Activated gamma-delta T cell treated with anti-CD3 and anti-CD28 coated beads, Interleukin-2, amount 50 U/mL, for 16 hours (primary cell): ENCODE results near the gene MEG3.

Source experiments
- DNase-seq: peaks from one replicate; pipeline ENCODE4 v3.0.0-alpha.2; 2020; ENCODE audit warnings: low read depth

Gene MEG3

DNA sequence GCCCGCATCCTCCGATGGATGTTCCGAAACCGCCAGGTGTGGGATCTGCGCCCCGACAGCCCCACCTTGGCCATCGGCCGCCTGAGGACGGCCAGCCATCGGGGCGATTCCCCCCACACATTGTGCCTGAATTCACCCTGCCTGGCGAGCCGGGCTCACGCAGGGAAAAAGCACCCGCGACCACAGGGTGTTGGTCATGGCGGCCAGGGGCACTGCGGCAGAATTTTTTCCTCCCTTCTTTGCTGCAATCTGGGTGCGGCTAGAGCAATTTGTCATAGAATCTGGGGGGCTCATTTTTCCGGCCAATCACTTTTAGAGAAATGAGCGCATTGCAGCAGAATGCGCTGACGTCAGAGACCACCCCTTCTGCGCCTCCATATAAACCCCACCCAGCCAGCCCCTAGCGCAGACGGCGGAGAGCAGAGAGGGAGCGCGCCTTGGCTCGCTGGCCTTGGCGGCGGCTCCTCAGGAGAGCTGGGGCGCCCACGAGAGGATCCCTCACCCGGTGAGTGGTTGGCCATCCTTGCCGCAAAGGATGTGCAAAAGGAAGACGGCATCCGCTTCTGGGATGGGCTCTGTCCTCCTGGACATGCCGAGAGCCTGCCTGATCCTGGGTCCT is at the start of gene MEG3:
TSS of gene MEG3 (plus strand) at position 406 of the 619 bp plus-strand sequence.
- DNase-seq = no peak

DNA sequence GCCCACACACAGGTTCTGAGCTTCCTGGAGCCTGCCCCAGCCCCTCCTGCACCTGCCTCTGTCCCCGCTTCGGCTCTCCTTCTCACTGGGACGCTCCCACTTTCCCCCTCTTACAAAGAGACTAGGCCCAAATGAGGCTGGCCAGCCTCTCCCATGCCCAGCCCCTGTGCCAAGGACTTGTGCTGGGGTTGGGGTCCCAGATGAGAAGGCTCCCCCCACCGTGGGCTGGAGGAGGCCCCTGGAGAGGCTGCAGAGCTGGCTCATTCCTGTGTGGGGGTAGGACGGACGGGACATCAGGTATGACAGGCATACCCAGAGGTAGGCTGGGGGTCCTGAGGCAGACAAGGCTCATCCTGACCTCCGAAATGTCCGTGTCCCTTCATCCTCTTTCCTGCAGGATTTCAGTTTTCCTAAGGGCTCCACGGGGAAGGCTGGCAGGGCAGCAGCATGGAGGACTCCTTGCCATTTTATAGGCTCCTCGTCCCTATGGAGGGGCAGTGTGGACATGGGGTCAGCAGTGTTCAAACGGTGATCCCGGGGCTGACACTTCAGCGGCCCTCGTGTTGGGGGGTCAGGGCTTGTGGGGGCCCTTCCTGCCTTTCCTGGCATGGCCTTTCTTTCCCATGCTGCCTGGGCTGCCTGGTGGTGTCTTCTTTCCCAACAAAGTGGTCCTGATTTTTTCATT is 49.1 kb upstream of the MEG3 start:
- DNase-seq = no peak

GRCh38 chr14:100777366-100777817 is 48.5 kb upstream of the MEG3 start:
- no peak for DNase-seq

DNA sequence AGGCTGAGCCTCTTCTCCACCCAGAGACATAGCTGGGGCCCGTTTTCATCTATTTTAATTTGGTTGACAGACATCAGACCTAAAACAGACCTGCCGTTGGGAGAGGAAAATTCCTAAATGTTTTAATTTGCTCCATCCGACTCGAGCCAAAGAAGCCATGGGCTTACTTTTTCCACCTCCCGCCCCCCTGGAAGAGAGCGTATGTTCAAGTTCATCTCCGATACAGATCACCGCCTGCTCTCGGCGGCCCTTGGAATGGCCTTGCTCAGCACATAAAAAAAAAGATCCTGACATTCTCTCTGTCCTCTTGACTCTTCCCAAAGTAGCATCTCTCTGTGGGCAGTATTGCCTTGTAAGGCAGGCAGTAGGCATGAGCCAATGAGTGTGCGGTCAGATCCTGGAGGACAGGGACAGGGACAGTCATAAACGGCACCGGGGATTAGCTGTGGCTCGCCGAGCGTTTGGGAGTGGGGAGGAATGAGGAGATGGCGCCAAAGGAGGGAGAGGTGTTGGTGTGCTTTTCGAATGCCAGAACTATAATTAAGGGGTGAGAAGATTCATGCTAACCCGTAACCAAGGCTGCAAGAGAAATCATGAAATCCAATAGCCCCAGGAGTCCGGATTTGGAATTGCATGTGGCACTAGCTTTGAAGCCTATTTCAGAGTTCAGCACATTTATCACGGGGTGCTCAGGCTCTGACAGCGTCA is 47.9 kb upstream of the MEG3 start:
- DNase-seq = no peak

- DNase-seq = no peak
Observed at GRCh38 chr14:100778526-100778882, 47.4 kb upstream of the MEG3 start.

- DNase-seq = no peak
Observed at GRCh38 chr14:100778951-100779690, 46.8 kb upstream of the MEG3 start.

DNA sequence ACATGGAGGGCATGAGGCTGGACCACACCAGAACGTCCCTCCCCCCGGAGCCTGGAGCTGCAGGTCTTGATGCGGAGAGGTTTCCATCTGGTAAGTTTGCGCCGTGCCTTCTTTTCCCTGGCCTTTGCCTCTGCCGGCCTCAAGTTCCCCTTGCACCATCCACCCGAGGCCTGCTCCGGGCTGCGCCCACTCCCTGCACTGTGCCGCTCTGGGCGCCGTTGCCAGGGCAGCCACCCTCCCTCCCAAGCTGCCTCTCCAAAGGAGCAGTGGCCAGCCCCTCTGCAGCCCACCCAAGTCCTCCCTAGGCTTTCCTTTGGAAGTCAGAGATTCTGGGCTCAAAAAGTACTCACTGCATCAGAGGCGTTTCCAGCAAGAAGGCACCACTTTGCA is 46.2 kb upstream of the MEG3 start:
- DNase-seq = no peak

DNA sequence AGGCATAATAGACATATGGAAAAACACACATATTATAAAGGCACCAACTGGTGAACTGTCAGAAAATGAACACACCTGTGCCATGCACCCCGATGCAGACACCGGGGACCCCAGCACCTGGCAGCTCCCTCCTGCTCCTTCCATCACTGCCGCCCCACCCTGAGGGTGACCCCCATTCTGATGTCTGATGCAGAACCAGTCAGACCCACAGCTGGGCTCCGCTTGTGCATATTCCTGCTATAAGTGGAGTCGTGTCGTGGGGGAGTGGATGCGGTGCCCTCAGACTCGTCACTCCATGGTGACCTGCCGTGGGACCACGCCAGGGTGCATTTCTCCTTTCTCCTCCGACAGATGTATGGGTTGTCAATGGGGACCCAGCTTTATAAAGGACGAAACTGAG is 45.7 kb upstream of the MEG3 start:
- no peak for DNase-seq

GRCh38 chr14:100780646-100781355 is 45.1 kb upstream of the MEG3 start:
- DNase-seq = no peak

- DNase-seq = no peak
Observed at GRCh38 chr14:100781952-100782351, 44.0 kb upstream of the MEG3 start.

DNA sequence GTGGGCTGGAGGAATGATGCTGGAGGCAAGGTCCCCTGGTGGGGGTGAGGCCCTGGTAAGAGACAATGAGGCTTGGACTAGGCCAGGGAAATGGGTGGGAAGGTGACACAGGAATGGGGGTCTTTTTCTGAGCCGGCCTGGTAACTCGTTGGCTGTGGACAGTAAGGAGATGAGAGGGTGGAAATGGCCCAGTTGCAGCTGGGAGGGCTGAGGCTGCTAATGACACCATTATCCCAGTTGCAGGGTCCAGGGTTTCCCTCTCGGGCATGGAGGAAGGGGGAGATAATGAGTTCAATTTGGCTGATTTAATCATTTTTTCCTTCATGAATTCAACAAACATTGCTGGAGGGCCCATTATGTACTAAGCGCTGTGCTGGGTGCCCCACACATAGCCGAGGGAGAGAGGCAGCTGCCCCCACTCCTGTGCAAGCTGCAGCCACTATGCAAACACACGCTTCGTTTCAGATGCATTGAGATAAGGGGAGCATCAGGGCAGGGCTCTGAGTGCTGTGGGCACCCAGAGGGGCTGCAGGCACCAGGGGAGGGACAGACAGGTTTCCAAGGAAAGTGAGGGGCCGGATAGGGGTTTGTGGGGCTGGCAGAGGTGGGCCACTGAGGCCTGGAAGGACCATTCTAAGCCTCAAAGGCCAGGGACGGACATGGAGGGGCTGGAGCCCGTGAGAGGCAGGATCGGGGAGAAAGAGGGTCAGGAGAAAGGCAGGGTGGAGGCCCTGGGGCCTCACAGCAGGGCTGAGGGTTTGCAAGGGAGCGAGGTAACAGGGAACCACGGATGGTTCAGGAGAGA is 43.2 kb upstream of the MEG3 start:
- DNase-seq = no peak

GRCh38 chr14:100783630-100784370 is 42.1 kb upstream of the MEG3 start:
- no peak for DNase-seq

DNA sequence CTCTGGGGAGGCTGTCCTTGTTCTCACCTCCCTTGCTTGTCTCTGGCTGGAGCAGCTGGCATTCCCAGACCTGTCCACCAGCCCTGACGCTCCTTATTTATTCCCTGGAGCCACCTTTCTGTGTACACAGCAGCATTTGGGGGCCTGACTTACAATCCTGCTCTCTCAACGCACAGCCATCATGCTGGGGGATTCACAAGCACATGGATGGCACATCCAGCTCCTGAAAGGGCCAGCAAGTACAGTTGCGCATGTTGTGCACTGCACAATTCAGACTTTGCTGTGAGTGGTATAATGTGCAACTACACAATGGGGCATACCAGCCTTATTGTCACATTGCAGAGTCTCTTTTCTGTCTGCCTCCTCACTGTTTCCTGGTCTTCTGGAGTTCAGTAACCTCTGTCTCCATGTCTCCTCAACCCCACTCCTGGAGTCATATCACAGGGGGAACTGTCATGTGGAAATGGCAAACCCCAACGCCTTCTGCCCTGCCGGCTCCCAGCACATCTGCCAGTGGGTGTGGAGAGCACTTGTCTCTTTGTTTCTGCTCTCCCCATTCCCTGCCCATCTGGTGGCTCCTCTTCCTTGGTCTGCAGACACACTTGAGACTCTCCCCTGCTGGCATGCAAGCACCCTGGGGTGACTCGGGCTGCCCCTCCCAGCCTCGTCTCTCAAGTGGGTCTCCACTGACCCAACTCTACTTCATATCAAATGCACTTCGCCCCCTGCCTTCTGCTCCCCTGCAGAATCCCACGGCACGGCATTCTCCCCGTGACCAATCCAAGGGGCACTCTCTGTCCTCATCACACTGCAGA is 41.2 kb upstream of the MEG3 start:
- DNase-seq = no peak

DNA sequence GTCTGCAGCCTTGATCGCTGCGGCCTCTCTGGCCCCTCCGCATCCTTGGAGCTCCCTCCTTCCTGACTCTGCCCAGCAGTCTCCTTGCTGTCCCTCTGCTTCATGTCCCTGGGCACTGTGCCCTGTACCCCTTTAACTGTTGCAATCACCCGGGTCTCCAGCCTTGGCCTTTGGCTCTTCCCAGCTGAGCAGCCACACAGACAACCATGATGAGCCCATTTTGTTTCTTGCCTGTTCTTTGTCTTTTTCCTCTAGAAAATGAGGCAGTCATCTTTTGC is 40.6 kb upstream of the MEG3 start:
- DNase-seq = no peak

GRCh38 chr14:100785626-100786025 is 40.3 kb upstream of the MEG3 start:
- no peak for DNase-seq

- DNase-seq = no peak
Observed at GRCh38 chr14:100786131-100786530, 39.8 kb upstream of the MEG3 start.

- DNase-seq = no peak
Observed at GRCh38 chr14:100786576-100787219, 39.2 kb upstream of the MEG3 start.

DNA sequence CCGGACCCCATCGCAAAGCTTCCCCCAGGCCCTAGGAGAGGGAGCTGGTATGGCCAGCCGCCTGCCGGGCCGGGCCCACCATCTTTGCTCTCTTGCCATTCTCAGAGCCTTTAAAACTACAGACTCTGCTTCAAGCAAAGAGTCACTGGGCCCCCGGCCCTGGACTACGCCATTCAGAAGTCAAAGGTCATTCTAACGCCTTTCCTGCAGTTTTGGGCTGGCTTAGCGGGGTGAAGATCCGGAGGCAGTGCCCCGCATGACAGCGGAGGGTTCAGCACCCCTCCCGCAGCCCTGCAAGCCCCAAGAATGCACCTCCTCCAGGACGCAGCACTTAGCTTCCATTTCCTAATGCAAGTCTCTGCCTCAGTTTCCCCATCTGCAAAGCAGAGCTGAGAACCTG is 38.3 kb upstream of the MEG3 start:
- no peak for DNase-seq

- no peak for DNase-seq
Observed at GRCh38 chr14:100788517-100788916, 37.4 kb upstream of the MEG3 start.
